ENCODE measurements around the gene KRT13.

KRT13 gene

DNA sequence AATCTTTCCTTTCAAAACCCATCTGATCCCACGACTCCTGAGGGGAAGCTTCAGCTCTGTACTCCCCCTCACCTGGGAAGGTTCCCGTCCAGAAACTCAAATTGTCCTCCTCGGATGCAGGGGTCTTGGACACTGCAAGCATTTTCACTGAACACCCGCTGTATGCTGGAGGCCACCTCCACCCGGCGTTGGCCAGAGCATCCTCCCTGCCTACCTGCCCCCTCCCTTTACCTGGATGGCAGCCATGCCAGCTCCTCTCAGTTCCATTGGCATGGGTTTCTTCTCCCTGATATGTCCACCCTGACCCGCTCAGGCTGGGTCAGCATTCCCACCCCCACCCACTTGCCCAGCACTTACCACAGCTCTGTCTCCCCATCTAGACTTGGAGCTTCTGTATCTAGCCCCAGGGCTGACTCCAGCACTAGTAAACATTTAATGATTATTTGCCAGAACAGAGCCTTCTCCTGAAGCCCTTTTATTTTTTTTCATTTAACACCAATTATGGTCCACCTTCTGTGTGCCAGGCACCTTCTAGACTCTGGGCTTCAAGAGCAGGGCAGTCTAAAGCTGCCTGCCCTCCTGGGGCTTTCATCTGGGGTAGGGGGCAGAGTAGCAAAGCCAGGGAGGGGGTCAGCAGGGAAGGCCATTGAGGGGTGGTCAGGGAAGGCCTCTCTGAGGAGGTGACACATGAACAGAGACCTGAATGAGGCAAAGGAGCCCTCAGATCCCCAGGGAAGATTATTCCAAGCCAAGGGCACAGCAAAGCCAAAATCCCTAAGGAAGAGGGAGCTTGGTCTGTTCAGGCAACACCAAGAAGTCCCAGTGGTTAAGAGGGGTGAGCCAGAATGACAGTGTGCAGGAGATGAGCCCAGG is 31.6 kb upstream of the KRT13 start:
- no peak for FAIRE-seq

DNA sequence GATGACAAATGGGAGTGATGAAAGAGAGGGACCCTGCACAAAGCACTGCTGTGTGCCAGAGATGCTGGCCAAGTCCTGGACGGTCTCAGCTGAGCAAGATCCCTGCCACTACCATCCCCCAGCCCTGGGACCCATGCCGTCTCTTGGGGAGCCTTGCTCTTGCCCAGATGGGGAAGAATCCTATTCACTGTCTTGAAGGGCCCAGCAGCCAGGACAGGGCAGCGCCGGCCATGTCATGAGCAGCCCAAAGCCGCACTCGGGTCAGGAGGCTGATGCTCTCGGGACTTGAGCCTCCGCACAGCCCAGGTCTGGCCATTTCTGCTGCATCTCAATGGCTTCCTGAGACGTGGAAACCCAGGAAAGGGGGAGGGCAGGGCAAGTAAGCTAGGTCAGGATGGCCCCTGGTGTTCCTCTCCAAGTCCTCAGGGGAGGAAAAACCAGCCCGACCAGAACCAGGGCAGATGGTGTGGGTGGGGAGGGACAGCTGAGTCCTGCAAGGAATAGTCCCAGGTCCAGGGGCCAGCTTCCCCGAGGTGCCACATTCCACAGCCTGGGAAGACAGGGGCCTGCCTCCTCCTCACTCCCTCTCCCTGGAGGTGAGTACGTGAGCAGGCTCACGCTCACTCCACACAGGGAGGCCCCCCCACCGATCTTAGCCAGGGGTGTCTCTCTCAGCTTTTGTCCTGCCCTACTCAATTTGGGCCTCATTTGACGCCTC is 30.5 kb upstream of the KRT13 start:
- FAIRE-seq: no peak

DNA sequence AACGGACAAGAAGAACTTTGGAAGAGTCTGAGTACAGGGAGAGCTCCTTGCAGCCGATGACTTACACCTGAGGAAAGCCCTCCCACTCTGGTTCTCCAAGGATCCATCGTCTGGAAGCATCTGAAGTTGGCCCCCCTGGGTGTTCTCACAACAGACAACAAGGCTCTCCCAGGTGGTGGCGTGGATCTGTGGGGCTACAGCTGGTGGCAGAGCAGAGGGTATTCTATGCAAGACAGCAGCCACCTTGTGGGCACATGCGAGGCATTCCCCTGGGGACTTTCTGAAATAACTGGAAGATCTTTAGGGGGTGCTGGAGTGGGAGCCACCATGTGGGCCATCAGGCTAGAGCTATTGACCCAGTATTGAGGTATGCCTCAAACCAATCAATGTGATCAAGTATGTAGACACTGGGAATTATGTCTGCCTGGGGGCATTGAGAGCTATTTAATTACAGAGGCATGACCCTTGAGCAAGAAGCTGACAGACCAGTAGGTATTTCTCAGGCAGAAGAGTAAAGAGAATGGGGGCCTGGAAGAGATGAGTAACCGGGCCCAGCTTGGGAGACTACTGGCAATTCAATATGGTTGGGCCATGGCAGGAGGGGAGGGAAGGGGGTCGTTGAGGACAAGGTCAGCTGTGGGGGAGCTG is 29.6 kb upstream of the KRT13 start:
- no peak for FAIRE-seq

DNA sequence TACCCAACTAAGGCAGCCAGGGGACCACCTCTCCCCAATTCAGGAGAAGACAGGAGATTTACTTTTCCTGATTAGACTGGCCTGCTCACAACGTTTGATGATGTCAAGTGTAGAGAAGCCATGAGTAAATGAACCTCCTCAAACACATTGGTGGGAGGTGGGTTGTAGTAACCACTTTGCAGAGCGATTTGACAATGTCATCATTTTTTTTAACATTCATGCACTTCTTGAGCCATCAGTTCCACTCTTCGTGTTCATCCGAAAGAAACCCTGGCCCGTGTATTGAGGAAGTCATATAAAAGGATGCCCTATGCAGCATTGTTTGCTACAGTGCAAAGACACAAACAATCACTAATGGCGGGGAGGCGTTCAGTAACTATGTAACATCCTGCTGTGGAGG is 28.2 kb upstream of the KRT13 start:
- FAIRE-seq: no peak

DNA sequence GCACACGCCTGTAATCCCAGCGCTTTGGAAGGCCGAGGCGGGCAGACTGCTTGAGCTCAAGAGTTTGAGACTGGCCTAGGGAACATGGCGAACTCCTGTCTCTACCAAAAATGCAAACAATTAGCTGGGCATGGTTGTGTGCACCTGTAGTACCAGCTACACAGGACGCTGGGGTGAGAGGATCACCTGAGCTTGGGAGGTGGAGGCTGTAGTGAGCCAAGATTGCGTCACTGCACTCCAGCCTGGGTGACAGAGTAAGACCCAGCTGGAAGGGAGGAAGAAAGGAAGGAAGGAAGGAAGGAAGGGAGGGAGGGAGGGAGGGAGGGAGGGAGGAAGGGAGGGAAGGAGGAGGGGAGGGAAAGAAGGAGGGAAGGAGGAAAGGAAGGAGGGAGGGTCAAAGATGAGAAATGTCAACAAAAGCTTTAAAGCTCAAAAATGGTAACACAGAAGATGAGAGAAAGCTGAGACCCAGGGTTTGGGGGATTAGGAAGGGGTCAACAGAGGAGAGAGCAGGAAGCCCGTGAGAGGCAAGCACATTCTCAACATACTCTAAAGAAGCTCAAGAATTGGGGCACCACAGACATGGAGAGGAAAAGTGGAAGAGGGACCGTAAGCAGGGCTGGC is 27.6 kb upstream of the KRT13 start:
- FAIRE-seq: no peak

DNA sequence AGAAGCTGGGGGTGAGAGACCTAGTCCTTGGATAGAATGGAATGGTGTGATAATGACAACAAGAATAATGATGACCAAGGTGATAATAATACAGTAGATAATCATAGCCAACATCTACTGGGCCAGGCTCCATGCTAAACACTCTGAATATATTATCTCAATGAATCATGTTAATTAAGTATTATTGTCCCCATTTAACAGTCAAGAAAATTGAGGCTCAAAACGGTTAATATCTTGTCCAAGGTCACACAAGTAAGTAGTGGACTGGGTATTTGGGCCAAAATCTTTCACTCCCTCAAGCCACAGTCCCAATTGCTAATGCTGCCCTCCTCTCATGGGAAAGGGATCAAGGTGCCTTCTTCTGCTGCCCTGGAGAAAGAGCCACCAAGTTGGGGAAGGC is 26.6 kb upstream of the KRT13 start:
- FAIRE-seq: no peak

DNA sequence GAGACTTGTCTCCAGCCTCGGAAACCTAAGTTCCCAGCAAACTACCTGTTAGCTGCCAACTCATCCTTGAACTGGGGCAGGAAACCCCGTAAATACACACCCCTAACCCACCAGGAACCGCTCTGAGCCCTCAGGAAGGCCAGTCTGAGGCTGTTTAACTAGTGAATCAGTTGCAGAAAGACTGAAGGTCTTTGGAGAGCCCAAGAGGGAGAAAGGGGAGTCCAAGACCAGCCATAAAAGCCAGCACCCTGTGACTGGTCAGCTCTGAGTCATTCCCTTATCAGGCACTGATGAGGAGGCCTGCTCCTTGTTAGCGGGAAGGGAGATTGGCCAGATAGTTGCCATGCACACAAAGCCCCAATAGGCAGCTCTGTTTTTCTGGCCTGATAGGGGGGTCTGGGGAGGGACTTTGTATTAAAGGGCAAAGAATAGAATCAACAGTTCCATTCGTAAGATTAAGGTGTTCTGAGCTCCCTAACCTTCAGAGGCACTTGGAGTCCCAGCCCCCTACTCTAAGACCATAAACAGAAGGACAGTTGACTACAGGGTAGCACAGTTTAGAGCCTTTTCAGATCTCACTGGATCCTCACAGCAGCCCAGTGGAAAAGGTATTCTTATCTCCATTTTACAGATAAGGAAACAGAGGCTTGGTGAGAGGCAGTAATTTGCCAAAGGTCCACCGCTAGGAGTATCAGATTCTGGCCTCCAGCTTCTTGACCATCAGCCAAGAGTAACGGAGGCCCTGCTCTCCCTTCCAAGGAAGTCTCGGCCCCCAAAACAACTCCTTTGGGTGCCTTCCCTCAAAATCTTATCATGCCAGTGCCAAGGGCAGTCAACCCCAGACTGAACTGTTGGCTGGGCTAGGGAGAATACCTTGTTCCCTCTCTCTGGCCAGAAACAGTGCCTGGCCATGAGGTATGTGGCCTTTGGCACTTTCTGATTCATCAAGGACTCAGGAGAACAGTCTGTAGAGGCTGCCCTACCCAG is 24.9 kb upstream of the KRT13 start:
- FAIRE-seq: no peak

DNA sequence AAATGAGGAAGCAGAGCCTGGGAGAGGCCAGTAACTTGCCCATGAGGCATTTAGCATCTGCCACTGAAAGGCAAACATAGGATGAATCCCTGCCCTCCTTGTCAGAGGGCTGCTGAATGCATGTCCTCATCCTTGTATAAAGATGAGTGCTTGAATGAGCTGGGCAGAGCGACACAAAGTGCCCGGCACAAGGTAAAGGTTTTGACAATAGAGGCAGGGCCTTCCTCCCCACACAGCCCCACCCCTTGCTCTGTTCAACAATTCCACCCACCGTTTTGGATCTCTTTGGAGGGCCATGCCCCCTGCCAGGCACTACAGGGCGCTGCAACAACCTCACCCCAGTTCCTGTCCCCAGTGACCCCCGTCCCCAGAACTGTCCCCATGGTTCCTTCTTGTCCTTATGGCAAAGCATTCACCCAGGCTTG is 24.1 kb upstream of the KRT13 start:
- no peak for FAIRE-seq

DNA sequence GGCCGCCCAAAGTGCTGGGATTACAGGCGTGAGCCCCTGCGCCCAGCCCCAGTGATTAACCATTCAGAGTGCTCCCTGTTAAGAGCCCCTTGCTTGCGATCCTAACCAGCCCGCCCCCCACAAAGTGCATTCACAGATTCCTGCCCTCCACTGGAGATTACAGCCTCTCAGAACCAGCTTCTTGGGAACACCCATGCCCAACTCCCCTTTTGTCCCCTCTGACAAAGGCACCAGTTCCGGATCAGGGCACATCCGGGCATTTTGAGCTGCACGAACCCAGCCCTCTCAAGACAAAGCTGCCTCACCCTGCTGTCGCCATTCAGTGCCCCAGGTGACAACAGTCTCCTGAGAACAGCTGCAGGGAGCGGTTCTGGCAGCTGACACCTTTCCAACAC is 23.5 kb upstream of the KRT13 start:
- no peak for FAIRE-seq

DNA sequence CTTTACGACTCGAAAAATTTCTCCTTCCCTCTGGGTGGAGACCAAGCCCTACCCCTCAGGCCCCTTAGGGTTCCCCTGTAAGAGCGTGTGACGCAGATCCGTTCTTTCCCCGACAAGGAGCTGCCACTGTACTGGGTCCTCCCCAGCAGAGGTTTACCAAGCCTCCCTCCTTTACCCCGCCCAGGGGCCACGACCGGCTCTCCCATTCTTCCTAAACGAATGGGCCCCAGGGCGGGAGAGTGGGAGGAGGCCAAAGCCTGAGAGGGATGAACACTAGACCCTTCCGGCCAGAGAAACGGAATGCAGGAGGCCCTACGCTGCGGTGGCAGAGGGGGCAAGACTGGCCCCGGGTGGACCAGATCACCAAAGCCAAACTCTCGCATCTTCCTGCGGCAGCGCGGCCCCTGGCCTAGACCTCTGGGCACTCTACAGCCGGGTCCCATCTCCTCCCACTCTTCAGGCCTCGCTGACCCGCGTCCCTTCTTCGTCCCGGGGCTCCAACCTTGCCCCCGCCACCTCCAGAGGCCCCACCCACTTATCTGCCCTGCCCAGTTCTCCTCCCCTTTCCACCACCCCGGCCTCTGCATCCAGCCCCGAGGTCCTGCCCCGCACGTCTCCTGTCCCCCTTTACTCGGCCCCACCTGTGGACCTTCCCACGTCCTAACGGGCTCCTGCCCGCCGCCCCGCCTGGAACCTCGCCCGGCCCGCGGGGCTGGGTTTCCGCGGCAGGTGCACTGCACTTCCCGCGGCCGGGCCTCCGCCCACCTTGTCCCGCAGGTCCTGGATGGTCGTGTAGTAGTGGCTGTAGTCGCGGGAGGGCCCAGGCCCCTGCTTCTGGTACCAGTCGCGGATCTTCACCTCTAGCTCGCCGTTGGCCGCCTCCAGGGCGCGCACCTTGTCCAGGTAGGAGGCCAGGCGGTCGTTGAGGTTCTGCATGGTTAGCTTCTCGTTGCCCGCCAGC is 21.9 kb upstream of the KRT13 start:
- no peak for FAIRE-seq

DNA sequence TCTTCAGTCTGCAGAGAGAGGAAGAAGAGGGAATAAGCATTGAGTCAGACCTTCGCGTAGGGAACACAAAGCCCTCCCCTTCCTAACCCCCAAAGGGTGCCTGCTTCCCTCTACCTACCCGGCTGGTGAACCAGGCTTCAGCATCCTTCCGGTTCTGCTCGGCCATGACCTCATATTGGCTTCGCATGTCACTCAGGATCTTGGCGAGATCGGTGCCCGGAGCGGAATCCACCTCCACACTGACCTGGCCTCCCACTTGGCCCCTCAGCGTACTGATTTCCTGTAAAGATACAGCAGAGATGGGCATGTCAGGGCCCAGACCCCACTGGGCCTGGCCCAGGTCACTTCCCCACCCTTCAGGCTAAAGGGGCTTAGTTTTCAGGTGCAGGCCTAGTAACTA is 18.8 kb upstream of the KRT13 start:
- FAIRE-seq: no peak

DNA sequence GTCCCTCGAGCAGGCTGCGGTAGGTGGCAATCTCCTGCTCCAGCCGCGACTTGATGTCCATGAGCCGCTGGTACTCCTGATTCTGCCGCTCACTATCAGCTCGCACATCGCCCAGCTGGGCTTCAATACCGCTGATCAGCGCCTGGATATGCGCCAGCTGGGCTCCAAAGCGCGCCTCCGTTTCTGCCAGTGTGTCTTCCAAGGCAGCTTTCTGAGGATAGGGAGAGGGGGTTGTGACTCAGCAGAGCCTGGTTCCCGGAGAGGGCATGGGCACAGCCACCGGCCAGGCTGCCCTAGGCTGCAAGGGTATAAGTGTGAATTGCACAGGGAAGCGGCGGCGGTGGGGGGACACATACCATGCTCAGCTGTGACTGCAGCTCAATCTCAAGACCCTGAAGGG is 18.4 kb upstream of the KRT13 start:
- no peak for FAIRE-seq

DNA sequence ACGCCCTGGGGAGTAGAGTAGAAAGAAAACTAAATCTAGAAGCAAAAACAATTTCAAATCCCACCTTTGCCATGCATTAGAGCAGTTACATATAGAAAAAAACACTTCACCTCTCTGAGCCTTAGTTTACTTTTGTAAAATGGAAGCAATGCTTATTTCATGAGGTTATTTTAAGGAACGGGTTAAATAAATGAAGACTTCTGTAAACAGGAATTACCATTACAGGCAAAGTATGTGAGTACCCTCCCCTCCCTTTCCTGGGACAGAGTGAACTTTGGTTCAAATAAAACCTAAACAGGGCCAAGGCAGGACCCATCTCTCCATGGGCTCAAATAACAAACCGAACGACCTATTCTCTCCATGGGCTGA is 17.8 kb upstream of the KRT13 start:
- FAIRE-seq: no peak

DNA sequence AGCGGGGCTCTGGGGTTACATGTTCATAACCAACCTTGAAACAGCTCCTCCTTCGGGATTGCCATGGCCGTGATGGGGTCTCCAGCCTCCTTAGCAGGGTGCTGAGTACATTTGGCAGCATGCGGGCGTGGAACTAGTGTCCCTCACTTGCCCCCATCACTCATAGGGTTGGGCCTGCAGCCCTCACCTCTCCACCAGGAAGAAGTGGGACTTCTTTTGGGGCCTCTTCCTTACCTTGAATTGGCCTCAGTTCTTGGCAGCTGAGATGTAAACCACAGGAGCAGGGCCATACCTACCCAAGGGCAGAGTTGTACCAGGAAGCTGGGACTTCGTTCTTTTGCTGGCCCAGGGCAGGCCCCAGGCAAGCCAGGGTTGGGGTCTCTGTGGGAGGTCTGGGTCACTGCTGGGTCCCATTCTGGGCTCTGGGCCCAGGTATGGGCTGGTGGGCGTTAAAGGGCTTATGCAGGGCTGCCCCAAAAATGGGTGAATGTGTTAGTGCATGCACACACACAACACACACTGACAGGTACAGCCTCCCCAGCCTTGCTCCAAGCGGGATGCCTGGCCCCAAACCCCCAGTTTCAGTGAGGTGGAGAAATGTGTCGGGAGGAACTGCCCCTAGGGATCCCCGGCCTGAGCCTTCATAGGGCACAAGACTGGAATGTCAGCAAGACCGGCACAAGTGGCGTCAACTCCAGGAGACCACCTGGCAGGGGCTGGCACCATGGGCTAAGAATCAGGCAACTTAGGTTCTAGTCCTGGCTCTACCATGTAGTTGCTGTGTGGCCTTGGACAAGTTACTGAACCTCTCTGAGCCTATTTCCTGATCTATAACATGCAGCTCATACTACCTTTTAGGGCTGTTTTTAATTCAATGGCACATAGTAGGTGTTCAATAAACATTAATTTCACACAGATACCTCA is 17.2 kb upstream of the KRT13 start:
- no peak for FAIRE-seq

DNA sequence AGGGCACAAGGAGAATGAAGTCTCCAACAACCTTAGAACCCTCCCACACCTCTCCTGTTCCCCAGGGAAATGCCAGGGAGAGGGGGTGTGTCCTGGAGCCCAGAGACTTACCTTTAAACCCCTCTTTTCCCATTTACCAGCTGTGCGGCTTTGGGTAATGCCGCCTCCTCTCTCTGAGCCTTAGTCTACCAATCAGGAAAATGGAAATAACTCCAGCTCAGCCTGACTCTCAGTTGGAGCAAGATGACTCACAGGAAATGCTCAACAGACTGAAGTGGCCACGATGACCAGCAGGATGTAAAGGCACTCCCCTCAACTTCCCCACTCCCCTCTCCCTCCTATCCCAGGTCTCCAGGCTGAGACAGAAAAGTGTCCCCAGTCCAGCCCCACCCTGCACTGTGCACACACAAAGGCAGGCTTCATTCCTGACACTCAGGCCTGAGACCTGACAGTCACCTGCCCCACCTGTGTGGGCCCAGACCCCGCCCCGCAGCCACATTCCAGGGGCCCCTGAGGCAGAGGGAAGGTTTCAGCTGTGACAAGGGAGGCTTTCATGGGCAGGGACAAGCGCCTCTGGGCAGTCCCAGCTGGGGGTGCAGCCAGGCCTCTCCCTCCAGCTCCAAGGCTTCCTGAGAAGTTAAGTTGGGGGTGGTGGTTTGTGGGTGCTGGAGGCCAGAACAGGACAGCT is 16.3 kb upstream of the KRT13 start:
- FAIRE-seq: no peak

DNA sequence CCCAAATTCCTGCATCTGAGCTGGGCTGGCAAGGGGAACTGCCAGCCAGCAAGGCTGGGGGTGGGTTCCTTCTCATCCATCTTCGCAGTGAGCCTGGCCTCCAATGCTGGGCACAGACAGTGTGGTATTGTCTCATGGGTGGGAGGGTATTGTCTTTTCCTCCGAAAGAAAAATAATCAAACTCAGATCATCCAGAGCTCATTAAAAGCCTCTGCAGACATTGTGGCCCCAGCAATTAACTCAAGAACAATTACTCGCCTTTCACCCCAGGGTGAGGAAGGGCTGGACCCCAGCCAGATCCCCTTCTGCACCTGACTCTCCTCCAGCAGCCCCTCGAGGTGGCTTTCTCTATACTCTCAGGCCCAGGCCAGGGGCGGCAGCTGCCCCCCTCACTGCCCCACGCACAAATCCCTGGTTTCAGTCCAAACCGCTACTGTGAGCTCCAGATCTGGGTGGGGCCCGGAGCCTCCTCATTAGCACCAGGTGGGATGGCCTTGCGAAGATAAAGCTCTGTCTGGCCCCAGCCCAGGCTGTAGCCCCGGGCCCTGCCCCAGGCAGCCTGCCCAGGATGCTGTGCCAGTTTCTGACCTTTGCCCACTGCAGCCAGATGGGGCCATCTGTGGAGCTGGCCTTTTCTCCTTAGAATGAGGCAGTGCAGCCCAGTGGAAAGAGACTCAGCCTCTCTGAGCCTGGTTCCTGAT is 15.6 kb upstream of the KRT13 start:
- no peak for FAIRE-seq

DNA sequence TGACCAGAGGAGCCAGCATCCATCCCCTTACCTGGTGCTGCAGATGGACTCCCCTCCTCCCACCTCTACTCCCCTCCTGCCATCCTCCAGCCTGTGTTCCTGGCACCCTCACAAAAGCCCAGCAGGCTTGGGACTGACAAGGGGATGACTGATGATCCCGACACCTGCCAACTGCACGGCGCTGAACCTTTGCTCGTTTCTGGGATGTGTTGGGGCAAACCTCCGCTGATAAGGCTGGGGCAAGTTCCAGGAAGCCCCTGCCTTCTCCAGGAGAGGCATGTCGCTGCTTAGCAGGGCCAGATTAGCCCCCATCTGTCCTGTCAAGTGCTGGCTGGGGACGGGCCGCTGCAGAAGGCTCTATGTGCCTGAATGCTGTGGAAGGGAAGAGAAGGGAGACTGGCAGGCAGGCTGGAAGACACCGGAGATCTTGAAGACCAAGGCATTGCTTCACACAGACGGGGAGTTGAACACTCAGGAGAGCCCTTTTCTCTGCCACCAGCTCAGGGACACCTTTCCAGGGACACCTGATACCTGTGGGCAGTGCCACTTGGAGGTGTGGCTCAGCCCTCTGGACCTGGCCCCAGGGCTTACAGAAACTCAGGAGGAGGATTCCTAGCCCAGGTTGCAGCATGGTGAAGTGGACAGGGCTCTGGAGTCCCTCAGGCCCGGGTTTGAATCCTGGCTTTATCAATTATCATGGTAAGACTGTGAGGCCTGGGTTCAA is 14.3 kb upstream of the KRT13 start:
- no peak for FAIRE-seq
